Measurements from ENCODE around the gene SCN2A.

- TF ChIP-seq CTCF (IDR thresholded peaks at IDR 0.05; ENCODE audit: insufficient read depth, low read length, poor library complexity, severe bottlenecking): no peak
- TF ChIP-seq EZH2phosphoT487 (conservative IDR thresholded peaks at IDR 0.05; ENCODE audit: low read length): no peak
Measured at GRCh38 chr2:165376571-165376975, 137.4 kb downstream of the SCN2A start.

Measured in SU-DHL-6 (cell line).